Cardiac fibroblast (primary cell): ENCODE measurements around the gene ACTN1.

ENCODE experiments used
- DNase-seq, 2 donors: peaks; one replicate each; pipeline versions ENCODE4 v3.0.0 to v3.0.0-alpha.2; 2010; ENCODE audit warnings: low read depth in 2 of 2
- H3K4me3 ChIP-seq, 2 donors: replicated peaks in 1 of 2; 1 replicate in 1 of 2; 2 replicates in 1 of 2; pipeline ENCODE4 v1.5.1; 2011; ENCODE audit warnings: low read depth in 2 of 2, low read length in 2 of 2, mild to moderate bottlenecking in 2 of 2, moderate library complexity in 1 of 2
- CTCF ChIP-seq: IDR thresholded peaks from one replicate; pipeline ENCODE4 v1.5.1; 2011; ENCODE audit warnings: low read depth, mild to moderate bottlenecking, low read length, inconsistent platforms

ACTN1 gene

DNA sequence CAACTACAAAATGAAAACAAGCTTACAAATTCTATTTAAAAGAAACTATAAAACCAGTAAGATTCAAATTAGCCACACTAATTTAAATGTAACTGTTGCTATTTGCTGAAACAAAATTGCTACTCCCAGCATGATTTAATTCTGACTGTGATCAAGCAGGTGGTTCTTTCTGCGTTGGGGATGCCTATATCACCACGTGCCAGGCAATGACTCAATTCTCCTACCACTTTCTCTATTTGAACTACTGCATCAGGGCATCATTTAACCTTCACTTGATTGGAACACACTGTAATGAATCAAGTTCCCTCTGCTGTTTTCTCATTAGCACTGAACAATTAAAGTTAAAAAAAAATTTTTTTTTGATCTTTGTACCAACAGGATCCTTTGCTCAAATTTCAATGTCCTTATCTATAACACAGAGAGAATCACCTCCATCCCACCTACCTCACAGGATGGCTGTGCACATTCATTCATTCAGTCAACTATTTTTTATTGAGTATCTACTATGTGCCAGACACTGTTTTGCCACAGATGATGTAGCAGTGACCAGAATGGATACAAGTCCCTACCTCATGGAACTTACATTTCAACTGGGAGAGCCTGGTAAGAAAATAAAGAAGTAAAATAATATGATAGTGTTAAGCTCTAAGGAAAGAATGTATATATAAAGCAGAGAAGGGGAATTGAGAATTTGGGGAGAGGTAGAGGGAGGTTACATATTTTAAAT, 8.0 kb upstream of the ACTN1 start:
- TF ChIP-seq CTCF, result no peak
- no peak overlapping the region for H3K4me3 ChIP-seq
- no peak for DNase-seq

DNA sequence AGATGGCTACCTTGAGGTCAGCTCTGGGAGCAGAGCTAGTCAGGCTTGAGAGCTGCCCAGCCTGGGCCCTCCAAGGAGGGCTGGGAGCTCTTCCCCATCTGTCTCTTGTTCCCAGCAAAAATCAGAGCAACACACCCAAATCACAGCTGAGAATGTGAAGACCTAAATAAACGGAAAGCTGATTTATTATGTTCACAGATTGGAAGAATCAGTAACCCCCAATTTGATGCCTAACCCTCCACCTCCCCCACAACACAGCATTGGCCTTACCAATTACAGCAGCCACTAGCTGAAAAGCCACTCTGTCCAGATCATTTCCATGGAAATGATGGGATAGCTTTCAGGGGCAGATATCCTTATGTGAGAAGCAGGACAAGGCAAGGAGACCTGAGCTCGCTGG, 7.1 kb upstream of the ACTN1 start:
- DNase-seq, result no peak
- TF ChIP-seq CTCF, result no peak
- no peak overlapping the region for H3K4me3 ChIP-seq

DNA sequence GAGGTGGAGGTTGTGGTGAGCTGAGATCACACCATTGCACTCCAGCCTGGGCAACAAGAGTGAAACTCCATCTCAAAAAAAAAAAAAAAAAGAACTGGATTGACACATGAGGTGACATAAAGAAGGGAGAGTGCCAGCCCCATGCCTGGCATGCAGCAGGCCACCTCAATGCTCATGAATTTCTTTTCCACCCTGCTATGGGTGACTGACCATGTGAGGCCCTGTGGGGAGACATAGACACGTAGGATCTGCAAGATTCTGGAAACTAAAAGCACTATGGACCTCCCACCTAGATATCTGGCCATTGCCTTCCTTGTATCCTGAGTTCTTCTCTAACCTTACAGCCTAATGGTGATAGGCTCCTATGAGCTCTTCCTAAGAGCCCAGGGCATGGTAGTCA, 5.6 kb upstream of the ACTN1 start:
- DNase-seq, result no peak
- TF ChIP-seq CTCF, result no peak
- no peak overlapping the region for H3K4me3 ChIP-seq

DNA sequence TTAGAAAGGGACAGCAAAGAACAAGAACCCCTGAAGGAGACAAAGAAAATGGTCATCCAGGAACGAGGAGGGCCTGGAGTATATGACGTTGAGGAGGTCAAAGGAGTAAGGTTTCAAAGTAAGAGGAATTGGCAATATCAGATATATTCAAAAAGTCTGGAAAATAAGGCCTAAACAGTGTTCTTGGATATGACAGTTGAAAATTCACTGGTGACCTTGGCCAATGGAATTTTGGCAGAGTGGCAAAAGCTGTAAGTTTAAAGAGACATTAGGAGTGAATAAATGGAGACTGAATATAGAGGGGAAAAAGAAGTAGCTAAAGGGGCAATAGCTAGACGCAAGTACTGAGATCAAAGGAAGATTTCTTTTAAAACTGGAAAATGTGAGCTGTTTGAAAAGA, 4.1 kb upstream of the ACTN1 start:
- no peak for DNase-seq
- TF ChIP-seq CTCF, result no peak
- H3K4me3 ChIP-seq, result no peak overlapping the region

- TF ChIP-seq CTCF, result no peak
- DNase-seq, result peak; percentile 58 to 67
- no peak overlapping the region for H3K4me3 ChIP-seq
Measured at GRCh38 chr14:68982581-68982980, 3.5 kb upstream of the ACTN1 start.

DNA sequence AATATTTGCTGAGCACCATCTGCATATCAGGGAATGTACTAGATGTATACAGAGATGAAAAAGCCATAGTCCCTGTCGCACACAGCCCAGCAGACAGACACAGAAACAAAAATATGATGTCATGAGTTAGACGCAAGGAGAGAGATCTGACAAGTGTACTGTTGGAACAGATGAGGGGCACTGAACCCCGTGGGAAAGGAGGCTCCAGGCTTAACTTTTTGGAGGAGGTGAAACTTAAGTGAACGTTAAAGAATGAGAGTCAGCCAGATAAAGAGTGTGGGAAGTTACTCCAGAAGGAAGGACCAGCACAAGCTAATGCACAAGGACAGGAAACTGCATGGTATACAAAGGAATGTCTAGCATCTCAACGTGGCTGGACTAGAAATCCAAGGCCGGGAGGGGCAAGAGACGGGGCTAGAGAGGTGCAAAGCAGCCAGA, 2.5 kb upstream of the ACTN1 start:
- DNase-seq, result peak; percentile 89 to 94
- no peak for TF ChIP-seq CTCF
- H3K4me3 ChIP-seq, result no peak overlapping the region

DNA sequence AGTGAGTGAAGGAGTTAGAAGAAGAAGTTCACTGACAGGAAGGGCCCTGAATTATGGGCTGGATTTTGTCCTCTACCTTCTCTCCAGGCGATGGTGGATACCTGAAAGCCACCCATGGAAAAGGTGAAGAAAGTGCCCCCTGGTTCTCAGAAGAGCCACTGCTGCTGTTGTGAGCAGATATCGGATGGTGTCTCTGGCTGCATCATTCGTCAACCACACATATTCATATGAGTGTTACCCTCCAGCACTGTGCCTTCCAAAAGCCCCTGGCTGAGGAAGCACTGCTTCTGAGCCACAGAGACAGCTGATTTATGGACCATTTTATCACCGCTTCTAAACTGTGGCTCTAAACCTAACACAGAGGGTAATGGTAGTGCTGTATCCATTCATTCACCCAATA, 2.0 kb upstream of the ACTN1 start:
- TF ChIP-seq CTCF, result no peak
- DNase-seq, result no peak
- H3K4me3 ChIP-seq, result no peak overlapping the region
